IPS-18a (cell line): ENCODE results near the gene SKA2.
"Not testable (repeated sequence)": the region's sequence is repeated elsewhere in the genome, so short reads cannot be mapped to it uniquely, and the experiment has no call there.

Experiments
- H3K27ac ChIP-seq: one replicate; pipeline ENCODE4 v1.5.1; 2013; ENCODE audit warnings: low read length
- H3K27me3 ChIP-seq: one replicate; pipeline ENCODE4 v1.6.1; 2013; ENCODE audit warnings: mild to moderate bottlenecking, low read length; ENCODE audit not compliant: control insufficient read depth, insufficient read depth
- H3K36me3 ChIP-seq: one replicate; pipeline ENCODE4 v1.6.1; 2013; ENCODE audit warnings: low read depth, low read length; ENCODE audit not compliant: control insufficient read depth
- H3K4me1 ChIP-seq: one replicate; pipeline ENCODE4 v1.6.1; 2013; ENCODE audit warnings: low read depth, low read length; ENCODE audit not compliant: control insufficient read depth
- H3K4me3 ChIP-seq: one replicate; pipeline ENCODE4 v1.5.1; 2013; ENCODE audit warnings: low read length
- H3K9ac ChIP-seq: one replicate; pipeline ENCODE4 v1.6.1; 2013; ENCODE audit warnings: mild to moderate bottlenecking, low read length, moderate library complexity
- H3K9me3 ChIP-seq: one replicate; pipeline ENCODE4 v1.6.1; 2013; ENCODE audit warnings: low read depth, low read length; ENCODE audit not compliant: control insufficient read depth

Gene SKA2

GRCh38 chr17:59151006-59151405 lies 4.0 kb downstream of the SKA2 start:
- H3K4me3 ChIP-seq: no peak overlapping the region
- no peaks in the 10 kb centered on the region for H3K9me3 ChIP-seq
- H3K27me3 ChIP-seq: no peaks in the 10 kb centered on the region
- no peak overlapping the region for H3K27ac ChIP-seq
- peaks cover 16% of the 10 kb centered on the region for H3K4me1 ChIP-seq
- no peak overlapping the region for H3K9ac ChIP-seq
- H3K36me3 ChIP-seq: no peaks in the 10 kb centered on the region

- Histone ChIP-seq H3K9ac (no peak overlapping the region), H3K4me3 (no peak overlapping the region), H3K27me3 (no peaks in the 10 kb centered on the region), H3K36me3 (no peaks in the 10 kb centered on the region), H3K4me1 (peaks cover 16% of the 10 kb centered on the region), H3K27ac (no peak overlapping the region), H3K9me3 (no peaks in the 10 kb centered on the region)
Measured at GRCh38 chr17:59149841-59150511, 5.0 kb downstream of the SKA2 start.

- Histone ChIP-seq H3K27me3 (no peaks in the 10 kb centered on the region), H3K4me3 (no peak overlapping the region), H3K4me1 (peaks cover 16% of the 10 kb centered on the region), H3K36me3 (no peaks in the 10 kb centered on the region), H3K9ac (no peak overlapping the region), H3K27ac (no peak overlapping the region), H3K9me3 (no peaks in the 10 kb centered on the region)
Measured at GRCh38 chr17:59149051-59149450, 5.9 kb downstream of the SKA2 start.

GRCh38 chr17:59145571-59146096 lies 9.4 kb downstream of the SKA2 start:
- no peak overlapping the region for H3K9ac ChIP-seq
- H3K27ac ChIP-seq: no peak overlapping the region
- H3K9me3 ChIP-seq: no peaks in the 10 kb centered on the region
- H3K4me3 ChIP-seq: no peak overlapping the region
- no peaks in the 10 kb centered on the region for H3K4me1 ChIP-seq
- H3K27me3 ChIP-seq: no peaks in the 10 kb centered on the region
- H3K36me3 ChIP-seq: no peaks in the 10 kb centered on the region

GRCh38 chr17:59141860-59142259 lies 13.1 kb downstream of the SKA2 start:
- Histone ChIP-seq H3K27me3 (no peaks in the 10 kb centered on the region), H3K36me3 (no peaks in the 10 kb centered on the region), H3K9ac (no peak overlapping the region), H3K4me1 (no peaks in the 10 kb centered on the region), H3K9me3 (no peaks in the 10 kb centered on the region), H3K27ac (no peak overlapping the region), H3K4me3 (no peak overlapping the region)

- H3K27ac ChIP-seq: no peak overlapping the region
- no peaks in the 10 kb centered on the region for H3K4me1 ChIP-seq
- no peaks in the 10 kb centered on the region for H3K27me3 ChIP-seq
- no peaks in the 10 kb centered on the region for H3K9me3 ChIP-seq
- H3K4me3 ChIP-seq: no peak overlapping the region
- H3K9ac ChIP-seq: no peak overlapping the region
- no peaks in the 10 kb centered on the region for H3K36me3 ChIP-seq
Measured at GRCh38 chr17:59139939-59140338, 15.0 kb downstream of the SKA2 start.

GRCh38 chr17:59138339-59138738 lies 16.6 kb downstream of the SKA2 start:
- not testable (repeated sequence) for H3K9me3 ChIP-seq, H3K27ac ChIP-seq, H3K9ac ChIP-seq, H3K4me1 ChIP-seq, H3K4me3 ChIP-seq, H3K27me3 ChIP-seq, H3K36me3 ChIP-seq

GRCh38 chr17:59131131-59131530 lies 23.9 kb downstream of the SKA2 start:
- H3K4me1 ChIP-seq: no peaks in the 10 kb centered on the region
- H3K36me3 ChIP-seq: peaks cover 18% of the 10 kb centered on the region
- no peaks in the 10 kb centered on the region for H3K9me3 ChIP-seq
- H3K27me3 ChIP-seq: no peaks in the 10 kb centered on the region
- H3K4me3 ChIP-seq: no peak overlapping the region
- no peak overlapping the region for H3K9ac ChIP-seq
- H3K27ac ChIP-seq: no peak overlapping the region

GRCh38 chr17:59129814-59130213 lies 25.2 kb downstream of the SKA2 start:
- Histone ChIP-seq H3K9me3 (no peaks in the 10 kb centered on the region), H3K27ac (no peak overlapping the region), H3K36me3 (peaks cover 18% of the 10 kb centered on the region), H3K4me1 (no peaks in the 10 kb centered on the region), H3K4me3 (no peak overlapping the region), H3K27me3 (no peaks in the 10 kb centered on the region), H3K9ac (no peak overlapping the region)

GRCh38 chr17:59126809-59127417 lies 28.1 kb downstream of the SKA2 start:
- Histone ChIP-seq H3K4me1 (no peaks in the 10 kb centered on the region), H3K27ac (no peak overlapping the region), H3K9ac (no peak overlapping the region), H3K27me3 (no peaks in the 10 kb centered on the region), H3K4me3 (no peak overlapping the region), H3K9me3 (no peaks in the 10 kb centered on the region), H3K36me3 (peaks cover 18% of the 10 kb centered on the region)

- no peak overlapping the region for H3K27ac ChIP-seq
- peaks cover 18% of the 10 kb centered on the region for H3K36me3 ChIP-seq
- no peak overlapping the region for H3K9ac ChIP-seq
- no peaks in the 10 kb centered on the region for H3K9me3 ChIP-seq
- H3K4me3 ChIP-seq: no peak overlapping the region
- H3K27me3 ChIP-seq: no peaks in the 10 kb centered on the region
- H3K4me1 ChIP-seq: no peaks in the 10 kb centered on the region
Measured at GRCh38 chr17:59124665-59125064, 30.3 kb downstream of the SKA2 start.

GRCh38 chr17:59121901-59122480 lies 33.0 kb downstream of the SKA2 start:
- peaks cover 20% of the 10 kb centered on the region for H3K36me3 ChIP-seq
- H3K27me3 ChIP-seq: no peaks in the 10 kb centered on the region
- no peak overlapping the region for H3K27ac ChIP-seq

More at GRCh38 chr17:59121901-59122480, 33.0 kb downstream of the SKA2 start:
- Histone ChIP-seq H3K4me3 (no peak overlapping the region), H3K4me1 (no peaks in the 10 kb centered on the region), H3K9me3 (no peaks in the 10 kb centered on the region), H3K9ac (no peak overlapping the region)
